SK-N-SH (cell line): Measurements from ENCODE around the gene ASAP2. TPM values are rescaled to one million over a fixed set of nuclear protein-coding genes. Genes with fewer than 3 reads are reported as not detected.

ENCODE experiments used
- CTCF ChIA-PET: fragments of 300-600, 350-600 bp; formaldehyde crosslinking; extraction: SDS; loops from one replicate; lab custom pipeline; 2021; lab: Yijun Ruan, JAX
- POLR2A ChIA-PET: fragments of 350-600 bp; sonication (Branson Sonifier 250); formaldehyde crosslinking; extraction: SDS; loops from one replicate; lab custom pipeline; 2020; ENCODE audit warnings: antibody characterized with exemption, inconsistent platforms; lab: Yijun Ruan, JAX
- DNase-seq: peaks from one replicate; pipeline ENCODE4 v3.0.0; 2012
- H2AFZ ChIP-seq: fragments of 200-600 bp; sonication (generic); 2 replicates; pipeline ENCODE4 v1.8.1; 2016; ENCODE audit warnings: antibody characterized with exemption, mild to moderate bottlenecking, low read depth
- H3F3A ChIP-seq: fragments of 200-600 bp; sonication (generic); replicated peaks from 2 replicates; pipeline ENCODE3; 2016; ENCODE audit warnings: antibody characterized with exemption, mild to moderate bottlenecking; ENCODE audit not compliant: insufficient read depth
- H3K27ac ChIP-seq, 2 experiments: fragments of 200-500 bp in 1 of 2; fragments of 200-600 bp in 1 of 2; sonication (Bioruptor generic) in 1 of 2; sonication (generic), shearing (Covaris generic) in 1 of 2; 2 replicates each; pipeline versions ENCODE4 v1.5.1 to v1.6.1; 2014 to 2016; ENCODE audit warnings: low read depth in 2 of 2, inconsistent platforms in 1 of 2, low read length in 1 of 2, mild to moderate bottlenecking in 1 of 2, mixed read lengths in 1 of 2
- H3K27me3 ChIP-seq: fragments of 200-600 bp; sonication (generic), shearing (Covaris generic); 2 replicates; pipeline ENCODE4 v1.6.1; 2016; ENCODE audit warnings: mixed run types; ENCODE audit not compliant: insufficient read depth
- H3K36me3 ChIP-seq, 2 experiments: fragments of 200-500 bp in 1 of 2; fragments of 200-600 bp in 1 of 2; sonication (Bioruptor generic) in 1 of 2; sonication (generic) in 1 of 2; replicated peaks in 1 of 2; 2 replicates each; pipeline versions ENCODE3 to v1.5.1; 2014 to 2016; ENCODE audit warnings: low read length in 1 of 2, mild to moderate bottlenecking in 1 of 2; ENCODE audit not compliant: insufficient read depth in 2 of 2, control insufficient read depth in 1 of 2
- H3K4me1 ChIP-seq, 2 experiments: fragments of 200-500 bp in 1 of 2; fragments of 200-600 bp in 1 of 2; sonication (Bioruptor generic) in 1 of 2; sonication (generic), shearing (Covaris generic) in 1 of 2; 2 replicates each; pipeline versions ENCODE4 v1.5.1 to v1.6.1; 2014 to 2016; ENCODE audit warnings: low read depth in 1 of 2, low read length in 1 of 2, mixed run types in 1 of 2; ENCODE audit not compliant: insufficient read depth in 2 of 2, control insufficient read depth in 1 of 2
- H3K4me2 ChIP-seq: fragments of 200-600 bp; sonication (generic), shearing (Covaris generic); 2 replicates; pipeline ENCODE4 v1.6.1; 2017; ENCODE audit warnings: mixed run types
- H3K4me3 ChIP-seq, 2 experiments: fragments of 200-500 bp in 1 of 2; fragments of 200-600 bp in 1 of 2; sonication (Bioruptor generic) in 1 of 2; sonication (generic), shearing (Covaris generic) in 1 of 2; 2 replicates each; pipeline versions ENCODE4 v1.5.1 to v1.8.1; 2014 to 2016; ENCODE audit warnings: low read depth in 2 of 2, inconsistent platforms in 1 of 2, low read length in 1 of 2, mild to moderate bottlenecking in 1 of 2, mixed read lengths in 1 of 2, moderate library complexity in 1 of 2
- H3K79me2 ChIP-seq: fragments of 200-600 bp; sonication (generic); 2 replicates; pipeline ENCODE4 v1.8.1; 2017; ENCODE audit warnings: mild to moderate bottlenecking; ENCODE audit not compliant: insufficient read depth
- H3K9ac ChIP-seq: fragments of 200-600 bp; sonication (generic); 2 replicates; pipeline ENCODE4 v1.6.1; 2017; ENCODE audit warnings: mixed run types
- H3K9me2 ChIP-seq: fragments of 200-600 bp; sonication (generic); 2 replicates; pipeline ENCODE4 v1.6.1; 2017; ENCODE audit warnings: mixed run types
- H3K9me3 ChIP-seq: fragments of 200-600 bp; sonication (generic); 2 replicates; pipeline ENCODE4 v1.6.1; 2017; ENCODE audit warnings: mixed run types, mild to moderate bottlenecking, moderate library complexity
- H4K20me1 ChIP-seq: fragments of 200-600 bp; sonication (generic); 2 replicates; pipeline ENCODE4 v1.6.1; 2017; ENCODE audit warnings: mild to moderate bottlenecking, mixed run types; ENCODE audit not compliant: insufficient read depth
- CHD2 ChIP-seq: fragments of 150-350 bp; IDR thresholded peaks from 2 replicates; pipeline ENCODE4 v1.6.1; 2018; ENCODE audit warnings: low read length; ENCODE audit not compliant: partially characterized antibody
- ELF1 ChIP-seq: IDR thresholded peaks from 2 replicates; pipeline ENCODE4 v1.4.0; 2012
- EP300 ChIP-seq, 2 experiments: IDR thresholded peaks; 2 replicates each; pipeline versions ENCODE4 v1.4.0 to v1.6.1; 2012; ENCODE audit warnings: borderline replicate concordance in 1 of 2, low read depth in 1 of 2, low read length in 1 of 2
- FOSL2 ChIP-seq: IDR thresholded peaks from 2 replicates; pipeline ENCODE4 v1.4.0; 2012; ENCODE audit warnings: low read depth, mild to moderate bottlenecking, moderate library complexity, borderline replicate concordance
- FOXJ3 ChIP-seq: sonication (generic); formaldehyde crosslinking; IDR thresholded peaks from 2 replicates; pipeline ENCODE4 v1.5.1; 2020; ENCODE audit warnings: mild to moderate bottlenecking, missing genetic modification reagents
- FOXM1 ChIP-seq: IDR thresholded peaks from 2 replicates; pipeline ENCODE4 v1.4.0; 2012; ENCODE audit warnings: low read depth, mild to moderate bottlenecking
- GATA2 ChIP-seq: sonication (generic); formaldehyde crosslinking; IDR thresholded peaks from 2 replicates; pipeline ENCODE4 v1.5.0; 2020; ENCODE audit warnings: mild to moderate bottlenecking, missing genetic modification reagents
- JUND ChIP-seq: IDR thresholded peaks from 2 replicates; pipeline ENCODE4 v1.4.0; 2012
- MAX ChIP-seq: IDR thresholded peaks from 2 replicates; pipeline ENCODE4 v1.4.0; 2012; ENCODE audit warnings: low read depth
- MXI1 ChIP-seq: IDR thresholded peaks from 2 replicates; pipeline ENCODE4 v1.6.1; 2012; ENCODE audit warnings: mild to moderate bottlenecking, low read depth, low read length, improper control_type of control experiment
- NFIC ChIP-seq: IDR thresholded peaks from 2 replicates; pipeline ENCODE4 v1.4.0; 2012; ENCODE audit warnings: borderline replicate concordance
- NRF1 ChIP-seq: IDR thresholded peaks from 2 replicates; pipeline ENCODE4 v1.6.1; 2012; ENCODE audit warnings: low read depth, mild to moderate bottlenecking, low read length
- PBX3 ChIP-seq: IDR thresholded peaks from 2 replicates; pipeline ENCODE4; 2012
- RAD21 ChIP-seq: IDR thresholded peaks from 2 replicates; pipeline ENCODE4 v1.6.1; 2012; ENCODE audit warnings: mild to moderate bottlenecking, low read length
- RFX5 ChIP-seq: IDR thresholded peaks from 2 replicates; pipeline ENCODE4 v1.6.1; 2012; ENCODE audit warnings: mild to moderate bottlenecking, improper control_type of control experiment, low read length
- RXRA ChIP-seq: IDR thresholded peaks from 2 replicates; pipeline ENCODE4 v1.4.0; 2012; ENCODE audit warnings: low read depth, mild to moderate bottlenecking, borderline replicate concordance
- SMC3 ChIP-seq: IDR thresholded peaks from 2 replicates; pipeline ENCODE4 v1.6.1; 2012; ENCODE audit warnings: low read depth, low read length, improper control_type of control experiment
- TAF1 ChIP-seq: IDR thresholded peaks from 2 replicates; pipeline ENCODE4 v1.6.1; 2012; ENCODE audit warnings: low read depth, mild to moderate bottlenecking, low read length, moderate library complexity, borderline replicate concordance
- TCF12 ChIP-seq: IDR thresholded peaks from 2 replicates; pipeline ENCODE4 v1.4.0; 2012
- TEAD4 ChIP-seq: IDR thresholded peaks from 2 replicates; pipeline ENCODE4 v1.4.0; 2012; ENCODE audit warnings: mild to moderate bottlenecking, borderline replicate concordance; ENCODE audit not compliant: insufficient read depth
- USF1 ChIP-seq: IDR thresholded peaks from 2 replicates; pipeline ENCODE4 v1.4.0; 2012; ENCODE audit warnings: low read depth, borderline replicate concordance
- USF2 ChIP-seq: fragments of 150-350 bp; IDR thresholded peaks from 2 replicates; pipeline ENCODE4 v1.6.1; 2017; ENCODE audit warnings: antibody characterized with exemption, low read length, low read depth, borderline replicate concordance
- ZBTB33 ChIP-seq: IDR thresholded peaks from 2 replicates; pipeline ENCODE4 v1.4.0; 2012; ENCODE audit warnings: low read depth, borderline replicate concordance
- WGBS: methylation state at CpG from one replicate; pipeline ENCODE4 v1.1.6; 2017; ENCODE audit warnings: low lambda C conversion rate; 5-methylcytosine and 5-hydroxymethylcytosine counted together
- polyA plus RNA-seq, 3 experiments: library from polyadenylated mRNA; depleted of rRNA; stranded (reverse); fragments of >200 nt; gene quantifications; 2 replicates each; pipeline ENCODE4 v1.2.3, GENCODE V29; 2012

The ASAP2 gene
- polyA plus RNA-seq, 1 of the 3 experiments (the other 2 are of a cell fraction): 37.9 TPM

- TF ChIP-seq NRF1 (no peak), FOXJ3 (CRISPR knock-in tag) (0 out of 2 replicates have a peak, but pooled peaks have one; percentile 13), TCF12 (no peak), CHD2 (no peak)
- H3K4me2 ChIP-seq: peak overlapping the region; percentile 80
- H3K9me2 ChIP-seq: no peaks in the 10 kb centered on the region
- H3K4me3 ChIP-seq: peak overlapping the region in 1 of 2 experiments; percentile 34; a peak in 2 of 4 replicates
- no peaks in the 10 kb centered on the region for H3K27me3 ChIP-seq
- peaks cover 86% of the 10 kb centered on the region for H3K79me2 ChIP-seq
- DNase-seq: no peak
- 6% methylated on average over 1 of the region's 1 CpG for WGBS
- CTCF ChIA-PET: interaction anchor here (0.9 to 3.1 kb wide), 9 partner anchors 10 to 105 kb away, joined by 3 to 12 read pairs (median 4); partner anchors contain the start of gene ASAP2
- no peak overlapping the region for H2AFZ ChIP-seq
- H3K9ac ChIP-seq: peak overlapping the region; percentile 71
- peaks cover 44 to 66% of the 10 kb centered on the region in 2 experiments for H3K4me1 ChIP-seq
- no peaks in the 10 kb centered on the region; the same call in 1 of the 2 replicates for H4K20me1 ChIP-seq
- POLR2A ChIA-PET: no interaction called here
- H3K9me3 ChIP-seq: no peaks in the 10 kb centered on the region
- H3F3A ChIP-seq: peaks cover 36% of the 10 kb centered on the region
- peak overlapping the region; percentile 91 to 99 for H3K27ac ChIP-seq
- H3K36me3 ChIP-seq: peaks cover 5 to 6% of the 10 kb centered on the region in 2 experiments
Observed at GRCh38 chr2:9310798-9311197, 104.2 kb downstream of the ASAP2 start.

- Histone ChIP-seq H2AFZ (no peak overlapping the region), H3K9ac (peak overlapping the region; percentile 71), H3K4me2 (peak overlapping the region; percentile 80), H3K9me3 (no peaks in the 10 kb centered on the region), H3K27ac (peak overlapping the region; percentile 91 to 99), H3K79me2 (peaks cover 88% of the 10 kb centered on the region), H4K20me1 (no peaks in the 10 kb centered on the region; the same call in 1 of the 2 replicates), H3K9me2 (no peaks in the 10 kb centered on the region), H3K27me3 (no peaks in the 10 kb centered on the region), H3F3A (peaks cover 36% of the 10 kb centered on the region), H3K36me3 (peaks cover 5 to 6% of the 10 kb centered on the region in 2 experiments), H3K4me3 (peak overlapping the region in 1 of 2 experiments; percentile 47; a peak in 2 of 4 replicates), H3K4me1 (peaks cover 44 to 60% of the 10 kb centered on the region in 2 experiments)
- CTCF ChIA-PET: interaction anchor here (0.9 to 3.1 kb wide), 9 partner anchors 9 to 170 kb away, joined by 3 to 12 read pairs (median 3); no protein-coding TSS in a partner anchor
- DNase-seq: peak; percentile 85
- 14% methylated on average over 9 of the region's 12 CpGs for WGBS
- POLR2A ChIA-PET: no interaction called here
- TF ChIP-seq FOSL2: peak; percentile 58; the same call in 1 of the 2 replicates
- no peak for TF ChIP-seq TEAD4
- TF ChIP-seq TAF1: no peak
- no peak for TF ChIP-seq RFX5
- no peak for TF ChIP-seq FOXM1
- TF ChIP-seq CHD2: no peak
- TF ChIP-seq RXRA: peak; percentile 69; the same call in 1 of the 2 replicates
- peak; percentile 92 for TF ChIP-seq PBX3
- peak; percentile 68; the same call in 1 of the 2 replicates for TF ChIP-seq JUND
- TF ChIP-seq TCF12: peak; percentile 80
- peak; percentile 60 to 71; a peak in 3 of 4 replicates for TF ChIP-seq EP300 (IDR thresholded peaks at IDR 0.05; ENCODE audit: borderline replicate concordance in 1 of 2, low read depth in 1 of 2, low read length in 1 of 2)
- peak; percentile 5; the same call in 1 of the 2 replicates for TF ChIP-seq RAD21
- no peak for TF ChIP-seq ELF1
- peak; percentile 77 for TF ChIP-seq MAX
- TF ChIP-seq GATA2 (CRISPR knock-in tag): no peak
- TF ChIP-seq USF1: no peak; the same call in 1 of the 2 replicates
- peak; percentile 74 for TF ChIP-seq NFIC
- 0 out of 2 replicates have a peak, but pooled peaks have one; percentile 5 for TF ChIP-seq SMC3
- no peak for TF ChIP-seq ZBTB33
- TF ChIP-seq NRF1: no peak
- TF ChIP-seq MXI1: peak; percentile 64
- no peak for TF ChIP-seq USF2
- TF ChIP-seq FOXJ3 (CRISPR knock-in tag): no peak
Observed at GRCh38 chr2:9311488-9311887, 104.9 kb downstream of the ASAP2 start.
